ENCODE data around the gene MYL6. TPM values are rescaled to one million over a fixed set of nuclear protein-coding genes. Genes with fewer than 3 reads are reported as not detected.

The MYL6 gene
- total RNA-seq, 1 experiment from 2014 or later: 554 TPM

DNA sequence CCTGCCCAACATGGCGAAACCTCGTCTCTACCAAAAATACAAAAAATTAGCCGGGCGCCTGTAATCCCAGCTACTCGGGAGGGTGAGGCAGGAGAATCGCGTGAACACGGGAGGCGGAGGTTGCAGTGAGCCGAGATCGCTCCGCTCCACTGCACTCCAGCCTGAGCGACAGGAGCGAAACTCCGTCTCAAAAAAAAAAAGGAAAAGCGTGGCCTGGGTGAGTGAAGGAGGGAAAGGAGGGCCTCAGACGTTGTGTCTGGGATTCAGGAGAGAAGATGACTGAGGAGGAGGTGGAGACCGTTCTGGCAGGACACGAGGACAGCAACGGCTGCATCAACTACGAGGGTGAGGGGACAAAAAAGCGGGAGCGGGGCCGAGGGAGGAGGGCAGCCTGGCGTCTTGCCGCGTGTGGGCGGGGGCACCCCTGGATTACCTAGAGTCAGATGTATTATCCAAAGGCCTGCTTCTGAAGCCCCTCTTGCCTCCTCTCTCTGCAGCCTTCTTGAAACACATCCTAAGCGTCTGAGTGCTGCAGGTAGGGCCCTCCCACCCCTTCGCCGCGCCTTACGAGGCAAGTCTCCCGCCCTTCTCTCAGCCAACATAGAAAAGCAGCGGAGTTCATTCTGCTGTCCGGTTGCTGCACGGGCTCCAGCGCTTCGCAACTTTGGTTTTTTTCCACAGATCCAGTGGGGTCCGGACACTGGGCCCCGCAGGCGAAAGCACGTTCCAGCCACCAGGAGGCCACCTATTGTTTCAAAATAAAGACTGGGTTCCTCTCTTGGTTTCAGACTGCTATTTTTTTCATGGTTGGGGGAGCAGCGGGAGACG is 744 bp upstream of the MYL6 start:
- Histone ChIP-seq H3K4me1 (ENCODE audit: control insufficient read depth in 1 of 2, insufficient read depth in 2 of 2, low read length in 2 of 2) (peaks cover 16 to 32% of the 10 kb centered on the region in 2 experiments), H3K9me3 (ENCODE audit: control insufficient read depth in 1 of 2, insufficient read depth in 1 of 2, low read depth in 1 of 2, low read length in 2 of 2) (no peaks in the 10 kb centered on the region), H2AFZ (ENCODE audit: low read depth, low read length, poor library complexity, severe bottlenecking) (no peak overlapping the region), H3K9me2 (ENCODE audit: insufficient read depth) (no peaks in the 10 kb centered on the region), H4K20me1 (ENCODE audit: insufficient read depth) (no peaks in the 10 kb centered on the region), H3K4me2 (ENCODE audit: low read length) (peak overlapping the region; percentile 81), H3K27me3 (ENCODE audit: insufficient read depth, low read length) (no peaks in the 10 kb centered on the region), H3K4me3 (replicated peaks in 1 of 2; ENCODE audit: low read depth in 1 of 2, low read length in 2 of 2) (peak overlapping the region; percentile 39 to 78), H3K9ac (ENCODE audit: low read length) (peak overlapping the region; percentile 68), H3K79me2 (ENCODE audit: insufficient read depth, low read length) (peaks cover 39% of the 10 kb centered on the region), H3K36me3 (ENCODE audit: control insufficient read depth in 1 of 2, insufficient read depth in 2 of 2, low read length in 2 of 2) (peaks cover 25 to 33% of the 10 kb centered on the region in 2 experiments; a peak in 3 of 4 replicates), H3K27ac (ENCODE audit: low read depth, low read length) (peak overlapping the region; percentile 94)
- RAD21 ChIA-PET (ENCODE audit: low non-redundant PET in 1 of 2, low total read pairs in 2 of 2, uncharacterized antibody in 2 of 2, unreplicated experiment in 2 of 2): no interaction called here
- POLR2A ChIA-PET: interaction anchor here (1.2 kb wide), 1 partner anchor 415 kb away, joined by 3 read pairs; no protein-coding TSS in a partner anchor
- DNase-seq (ENCODE audit: low read depth, low spot score) (peak; percentile 70), ATAC-seq (peak; percentile 64)
- intact Hi-C loops (cut with micrococcal nuclease): loop anchor here (2.0 kb wide), 1 partner anchor 39 kb away; the partner anchor contains the start of gene ZC3H10
- CTCF ChIA-PET: no interaction called here
- TSS peak; percentile 44 for BruUV-seq (replicated peaks)
- TF ChIP-seq POLR2AphosphoS5 (IDR thresholded peaks at IDR 0.05; ENCODE audit: low read depth, low read length): peak; percentile 22; the same call in 1 of the 2 replicates
- TF ChIP-seq SP1 (IDR thresholded peaks at IDR 0.05; ENCODE audit: low read depth): no peak
- TF ChIP-seq, protein P1, sequence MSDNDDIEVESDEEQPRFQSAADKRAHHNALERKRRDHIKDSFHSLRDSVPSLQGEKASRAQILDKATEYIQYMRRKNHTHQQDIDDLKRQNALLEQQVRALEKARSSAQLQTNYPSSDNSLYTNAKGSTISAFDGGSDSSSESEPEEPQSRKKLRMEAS (IDR thresholded peaks at IDR 0.05): no peak
- TF ChIP-seq, protein P2, sequence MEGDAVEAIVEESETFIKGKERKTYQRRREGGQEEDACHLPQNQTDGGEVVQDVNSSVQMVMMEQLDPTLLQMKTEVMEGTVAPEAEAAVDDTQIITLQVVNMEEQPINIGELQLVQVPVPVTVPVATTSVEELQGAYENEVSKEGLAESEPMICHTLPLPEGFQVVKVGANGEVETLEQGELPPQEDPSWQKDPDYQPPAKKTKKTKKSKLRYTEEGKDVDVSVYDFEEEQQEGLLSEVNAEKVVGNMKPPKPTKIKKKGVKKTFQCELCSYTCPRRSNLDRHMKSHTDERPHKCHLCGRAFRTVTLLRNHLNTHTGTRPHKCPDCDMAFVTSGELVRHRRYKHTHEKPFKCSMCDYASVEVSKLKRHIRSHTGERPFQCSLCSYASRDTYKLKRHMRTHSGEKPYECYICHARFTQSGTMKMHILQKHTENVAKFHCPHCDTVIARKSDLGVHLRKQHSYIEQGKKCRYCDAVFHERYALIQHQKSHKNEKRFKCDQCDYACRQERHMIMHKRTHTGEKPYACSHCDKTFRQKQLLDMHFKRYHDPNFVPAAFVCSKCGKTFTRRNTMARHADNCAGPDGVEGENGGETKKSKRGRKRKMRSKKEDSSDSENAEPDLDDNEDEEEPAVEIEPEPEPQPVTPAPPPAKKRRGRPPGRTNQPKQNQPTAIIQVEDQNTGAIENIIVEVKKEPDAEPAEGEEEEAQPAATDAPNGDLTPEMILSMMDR (IDR thresholded peaks at IDR 0.05 in 2 of 3, conservative IDR thresholded peaks at IDR 0.05 in 1 of 3; ENCODE audit: borderline replicate concordance in 1 of 3, insufficient read depth in 1 of 3, low read depth in 2 of 3, low read length in 2 of 3): peak in 2 of 3 experiments; percentile 73; a peak in 4 of 6 replicates
- 0 out of 2 replicates have a peak, but pooled peaks have one; percentile 15 for TF ChIP-seq ZFX (IDR thresholded peaks at IDR 0.05)
- no peak for TF ChIP-seq JUND (IDR thresholded peaks at IDR 0.05)

Data from HCT116 (cell line).